Testis (tissue), 2 donors: ENCODE results near the gene CIAO2A.

ENCODE experiments used
- CTCF ChIP-seq, 3 experiments: fragments of 450-650 bp in 2 of 3; fragments of 200-600 bp in 1 of 3; sonication (generic) in 1 of 3; IDR thresholded peaks; one replicate each; pipeline ENCODE4 v1.5.1; 2016 to 2019; ENCODE audit warnings: antibody characterized with exemption in 3 of 3, mild to moderate bottlenecking in 2 of 3, moderate library complexity in 1 of 3
- POLR2A ChIP-seq: fragments of 450-650 bp; IDR thresholded peaks from one replicate; pipeline ENCODE4 v1.6.1; 2017; ENCODE audit warnings: antibody characterized with exemption, mild to moderate bottlenecking, moderate library complexity

- TF ChIP-seq POLR2A = no peak
- TF ChIP-seq CTCF (IDR thresholded peaks at IDR 0.05) = no peak
Observed at GRCh38 chr15:64121614-64122013, 28.0 kb upstream of the CIAO2A start.
